AG20443 (cell line): ENCODE measurements around the gene PMF1.
"Not testable (repeated sequence)": the region's sequence is repeated elsewhere in the genome, so short reads cannot be mapped to it uniquely, and the experiment has no call there.

ENCODE experiments used
- DNase-seq: peaks from one replicate; pipeline ENCODE4 v3.0.0; 2012; ENCODE audit warnings: low spot score, mixed read lengths

Gene PMF1, protein sequence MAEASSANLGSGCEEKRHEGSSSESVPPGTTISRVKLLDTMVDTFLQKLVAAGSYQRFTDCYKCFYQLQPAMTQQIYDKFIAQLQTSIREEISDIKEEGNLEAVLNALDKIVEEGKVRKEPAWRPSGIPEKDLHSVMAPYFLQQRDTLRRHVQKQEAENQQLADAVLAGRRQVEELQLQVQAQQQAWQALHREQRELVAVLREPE

DNA sequence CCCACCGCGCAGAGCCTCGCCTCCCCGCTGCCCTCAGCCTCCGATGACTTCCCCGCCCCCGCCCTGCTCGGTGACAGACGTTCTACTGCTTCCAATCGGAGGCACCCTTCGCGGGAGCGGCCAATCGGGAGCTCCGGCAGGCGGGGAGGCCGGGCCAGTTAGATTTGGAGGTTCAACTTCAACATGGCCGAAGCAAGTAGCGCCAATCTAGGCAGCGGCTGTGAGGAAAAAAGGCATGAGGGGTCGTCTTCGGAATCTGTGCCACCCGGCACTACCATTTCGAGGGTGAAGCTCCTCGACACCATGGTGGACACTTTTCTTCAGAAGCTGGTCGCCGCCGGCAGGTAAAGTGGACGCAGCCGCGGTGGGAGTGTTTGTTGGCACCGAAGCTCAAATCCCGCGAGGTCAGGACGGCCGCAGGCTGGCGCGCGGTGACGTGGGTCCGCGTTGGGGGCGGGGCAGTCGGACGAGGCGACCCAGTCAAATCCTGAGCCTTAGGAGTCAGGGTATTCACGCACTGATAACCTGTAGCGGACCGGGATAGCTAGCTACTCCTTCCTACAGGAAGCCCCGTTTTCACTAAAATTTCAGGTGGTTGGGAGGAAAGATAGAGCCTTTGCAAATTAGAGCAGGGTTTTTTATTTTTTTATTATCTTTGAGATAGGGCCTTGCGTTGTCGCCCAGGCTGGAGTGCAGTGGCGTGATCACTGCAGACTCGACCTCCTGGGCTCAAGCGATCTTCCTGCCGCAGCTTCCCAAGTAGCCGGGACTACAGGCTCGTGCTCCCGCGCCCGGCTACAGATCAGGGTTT lies at the start of gene PMF1:
Gene PMF1 (plus strand): TSS at position 175 of the 811 bp plus-strand sequence. CDS start 9 bp downstream, at position 184.
- DNase-seq = peak; percentile 99

DNA sequence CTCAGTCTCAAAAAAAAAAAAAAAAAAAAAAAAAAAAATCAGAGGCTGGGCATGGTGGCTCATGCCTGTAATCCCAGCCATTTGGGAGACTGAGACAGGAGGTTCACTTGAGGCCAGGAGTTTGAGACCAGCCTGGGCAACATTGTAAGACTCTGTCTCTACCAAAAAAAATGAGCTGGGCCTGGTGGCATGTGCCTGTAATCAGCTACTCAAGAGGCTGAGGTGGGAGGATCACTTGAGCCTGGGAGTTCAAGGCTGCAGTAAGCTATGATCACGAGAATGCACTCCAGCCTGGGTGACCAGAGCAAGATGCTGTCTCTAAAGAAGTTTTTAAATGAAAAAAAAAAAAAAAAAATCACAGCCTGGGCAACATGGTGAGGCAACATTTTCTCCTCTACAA lies 49.1 kb upstream of the PMF1 start:
- no peak for DNase-seq

DNA sequence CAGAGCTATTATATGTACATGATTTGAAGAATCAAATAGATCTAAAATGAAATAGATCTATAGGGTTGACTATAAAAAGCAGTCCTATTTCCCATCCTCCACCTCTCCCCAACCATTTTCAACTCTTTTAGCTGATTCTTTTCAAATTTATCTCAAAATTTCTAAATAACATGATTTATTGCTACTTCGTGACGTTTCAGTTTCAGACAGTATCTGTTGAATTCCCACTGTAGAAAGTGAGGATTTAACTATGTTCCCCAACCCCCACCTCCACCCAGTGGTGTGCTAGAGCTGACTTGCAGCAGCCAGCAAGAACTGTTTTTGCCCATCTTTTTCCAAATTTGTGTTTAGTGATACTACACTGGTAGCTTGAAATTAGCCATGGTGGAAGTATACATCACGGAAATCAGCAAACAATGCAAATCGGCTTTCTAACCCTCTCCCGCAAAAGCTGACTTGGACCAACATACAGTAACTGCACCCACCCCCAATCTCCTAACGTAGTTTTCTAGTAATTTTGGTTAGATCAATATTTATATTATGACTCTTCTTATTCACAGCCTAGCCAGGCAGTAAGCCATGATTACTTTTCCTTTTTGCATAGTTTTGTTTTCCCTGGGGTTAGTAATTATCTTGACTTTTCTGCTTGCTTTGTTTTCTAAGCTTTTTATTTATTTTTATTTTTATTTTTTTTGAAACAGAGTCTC lies 48.5 kb upstream of the PMF1 start:
- no peak for DNase-seq

DNA sequence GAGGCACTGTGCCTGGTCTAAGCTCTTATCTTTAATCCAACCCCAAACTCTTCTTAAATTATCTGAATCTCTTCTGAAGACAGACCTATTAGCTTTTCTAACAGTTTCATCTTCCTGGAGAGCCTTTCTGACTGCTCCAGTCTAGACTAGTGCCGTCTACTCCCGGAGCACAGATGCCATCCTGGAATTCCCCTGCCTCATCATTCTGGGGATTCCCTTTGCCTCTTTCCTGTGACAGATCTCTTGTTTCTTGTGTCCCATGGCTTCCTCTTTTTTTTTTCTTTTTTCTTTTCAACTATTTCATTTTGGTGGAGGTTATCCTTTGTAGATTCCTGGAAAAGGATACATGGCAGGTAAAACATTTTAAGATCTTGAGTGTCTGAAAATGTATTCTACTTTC lies 47.7 kb upstream of the PMF1 start:
- DNase-seq = no peak

DNA sequence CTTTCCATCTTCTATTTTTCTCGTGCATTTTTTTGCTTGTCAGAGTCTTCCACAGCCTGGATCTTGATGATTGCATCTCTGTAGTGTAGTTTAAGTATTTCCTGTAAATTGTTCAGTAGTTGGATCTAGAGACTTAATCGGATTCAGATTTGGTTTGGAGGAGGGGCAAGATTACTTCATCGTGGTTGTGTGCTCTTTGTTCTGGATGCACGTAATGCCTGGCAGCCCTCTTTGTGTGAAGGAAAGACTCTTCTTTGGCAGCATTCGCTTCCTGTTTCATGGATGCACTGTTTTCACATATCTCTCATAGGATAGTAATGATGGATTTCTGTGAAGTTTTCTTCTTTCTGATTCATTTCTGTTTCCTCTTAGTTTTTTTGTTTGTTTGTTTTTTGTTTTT lies 45.3 kb upstream of the PMF1 start:
- peak; percentile 13 for DNase-seq

DNA sequence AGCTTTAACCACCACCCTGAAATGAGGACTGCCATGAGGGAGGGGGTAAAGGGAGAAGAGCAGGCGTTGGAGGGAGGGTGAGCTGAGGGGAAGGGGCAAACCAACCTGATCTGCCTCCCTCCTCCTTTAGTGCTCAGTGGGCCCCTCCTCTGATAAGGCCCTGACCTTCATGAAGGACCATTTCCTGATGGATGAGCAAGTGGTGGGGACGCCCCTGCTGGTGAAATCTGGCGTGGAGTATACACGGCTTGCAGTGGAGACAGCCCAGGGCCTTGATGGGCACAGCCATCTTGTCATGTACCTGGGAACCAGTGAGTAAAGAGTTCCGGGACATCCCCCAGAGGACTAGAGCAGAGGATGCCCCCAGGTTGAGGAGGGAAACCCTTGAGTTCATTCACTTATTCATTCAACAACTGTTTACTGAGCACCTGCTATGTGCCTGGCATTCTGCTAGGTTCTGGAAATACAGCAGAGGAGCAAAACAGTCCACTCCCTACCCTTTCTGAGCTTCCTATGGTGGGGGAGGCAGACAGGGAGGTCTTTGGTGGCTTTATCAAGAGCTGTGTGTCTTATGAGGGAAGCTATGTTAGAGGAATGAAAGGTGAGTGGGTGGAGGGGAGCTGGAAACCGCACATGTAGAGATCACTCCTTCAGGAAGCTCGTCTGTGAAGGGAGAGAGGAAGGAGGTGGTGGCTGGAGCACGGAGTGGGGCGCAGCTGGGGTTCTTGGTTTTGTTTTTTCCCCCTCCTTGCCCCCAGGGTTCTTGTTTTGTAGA lies 39.9 kb upstream of the PMF1 start:
- peak; percentile 7 for DNase-seq

DNA sequence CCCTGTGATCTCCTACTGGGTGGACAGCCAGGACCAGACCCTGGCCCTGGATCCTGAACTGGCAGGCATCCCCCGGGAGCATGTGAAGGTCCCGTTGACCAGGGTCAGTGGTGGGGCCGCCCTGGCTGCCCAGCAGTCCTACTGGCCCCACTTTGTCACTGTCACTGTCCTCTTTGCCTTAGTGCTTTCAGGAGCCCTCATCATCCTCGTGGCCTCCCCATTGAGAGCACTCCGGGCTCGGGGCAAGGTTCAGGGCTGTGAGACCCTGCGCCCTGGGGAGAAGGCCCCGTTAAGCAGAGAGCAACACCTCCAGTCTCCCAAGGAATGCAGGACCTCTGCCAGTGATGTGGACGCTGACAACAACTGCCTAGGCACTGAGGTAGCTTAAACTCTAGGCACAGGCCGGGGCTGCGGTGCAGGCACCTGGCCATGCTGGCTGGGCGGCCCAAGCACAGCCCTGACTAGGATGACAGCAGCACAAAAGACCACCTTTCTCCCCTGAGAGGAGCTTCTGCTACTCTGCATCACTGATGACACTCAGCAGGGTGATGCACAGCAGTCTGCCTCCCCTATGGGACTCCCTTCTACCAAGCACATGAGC lies 36.1 kb upstream of the PMF1 start:
- no peak for DNase-seq

DNA sequence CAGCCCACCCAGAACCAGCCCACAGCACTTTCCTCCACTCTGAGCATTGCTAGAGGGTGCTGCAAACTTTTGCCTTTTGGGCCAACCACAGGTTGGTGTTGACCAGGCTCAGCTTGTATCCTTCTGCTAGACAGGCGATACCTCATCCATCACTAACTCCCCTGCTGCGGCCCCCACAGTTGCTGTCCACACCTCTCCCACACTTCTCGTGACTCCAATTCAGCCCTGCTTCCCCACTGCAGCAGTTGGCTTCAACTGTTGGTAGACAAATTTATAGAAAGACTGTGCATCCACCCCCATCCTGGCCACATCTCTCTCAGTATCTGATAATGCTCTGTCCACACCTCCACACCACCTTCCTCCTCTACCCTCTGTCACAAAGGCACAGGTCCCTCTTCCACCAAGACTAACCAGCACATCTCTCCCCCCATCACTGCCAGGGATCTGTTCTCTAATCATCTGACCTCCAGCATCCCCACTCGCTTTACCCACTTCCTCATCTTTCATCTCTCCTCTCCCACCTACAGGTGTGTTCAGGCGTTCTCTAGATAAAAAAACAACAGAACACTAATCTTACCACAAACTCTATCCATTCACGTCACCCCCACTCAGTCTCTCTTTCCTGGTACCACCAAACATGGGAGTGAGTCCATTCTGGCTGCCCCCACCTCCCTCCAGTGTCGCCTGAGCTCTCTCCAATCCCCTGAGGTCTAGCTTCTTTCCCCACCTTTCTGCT lies 34.7 kb upstream of the PMF1 start:
- DNase-seq = no peak

DNA sequence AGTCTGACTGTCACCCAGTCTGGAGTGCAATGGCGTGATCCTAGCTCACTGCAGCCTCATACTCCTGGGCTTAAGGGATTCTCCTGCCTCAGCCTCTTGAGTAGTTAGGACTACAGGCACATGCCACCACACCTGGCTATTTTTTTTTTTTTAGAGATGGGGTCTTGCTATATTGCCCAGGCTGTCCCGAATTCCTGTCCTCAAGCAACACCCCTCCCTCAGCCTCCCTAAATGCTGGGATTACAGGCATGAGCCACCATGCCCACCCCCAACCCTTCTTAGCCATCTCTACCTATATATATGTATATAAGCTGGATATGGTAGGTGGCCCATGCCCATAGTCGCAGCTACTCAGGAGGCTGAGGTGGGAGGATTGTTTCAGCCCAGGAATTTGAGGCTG lies 32.3 kb upstream of the PMF1 start:
- no peak for DNase-seq

DNA sequence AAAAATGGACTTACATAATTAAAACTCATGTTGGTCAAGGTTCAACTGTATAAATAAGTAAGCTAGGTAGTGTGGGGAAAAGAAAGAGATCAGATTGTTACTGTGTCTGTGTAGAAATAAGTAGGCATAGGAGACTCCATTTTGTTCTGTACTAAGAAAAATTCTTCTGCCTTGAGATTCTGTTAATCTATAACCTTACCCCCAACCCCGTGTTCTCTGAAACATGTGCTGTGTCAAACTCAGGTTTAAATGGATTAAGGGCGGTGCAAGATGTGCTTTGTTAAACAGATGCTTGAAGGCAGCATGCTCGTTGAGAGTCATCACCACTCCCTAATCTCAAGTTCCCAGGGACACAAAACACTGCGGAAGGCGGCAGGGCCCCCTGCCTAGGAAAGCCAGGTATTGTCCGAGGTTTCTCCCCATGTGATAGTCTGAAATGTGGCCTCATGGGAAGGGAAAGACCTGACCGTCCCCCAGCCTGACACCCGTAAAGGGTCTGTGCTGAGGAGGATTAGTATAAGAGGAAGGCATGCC lies 31.3 kb upstream of the PMF1 start:
- DNase-seq = not testable (repeated sequence)

DNA sequence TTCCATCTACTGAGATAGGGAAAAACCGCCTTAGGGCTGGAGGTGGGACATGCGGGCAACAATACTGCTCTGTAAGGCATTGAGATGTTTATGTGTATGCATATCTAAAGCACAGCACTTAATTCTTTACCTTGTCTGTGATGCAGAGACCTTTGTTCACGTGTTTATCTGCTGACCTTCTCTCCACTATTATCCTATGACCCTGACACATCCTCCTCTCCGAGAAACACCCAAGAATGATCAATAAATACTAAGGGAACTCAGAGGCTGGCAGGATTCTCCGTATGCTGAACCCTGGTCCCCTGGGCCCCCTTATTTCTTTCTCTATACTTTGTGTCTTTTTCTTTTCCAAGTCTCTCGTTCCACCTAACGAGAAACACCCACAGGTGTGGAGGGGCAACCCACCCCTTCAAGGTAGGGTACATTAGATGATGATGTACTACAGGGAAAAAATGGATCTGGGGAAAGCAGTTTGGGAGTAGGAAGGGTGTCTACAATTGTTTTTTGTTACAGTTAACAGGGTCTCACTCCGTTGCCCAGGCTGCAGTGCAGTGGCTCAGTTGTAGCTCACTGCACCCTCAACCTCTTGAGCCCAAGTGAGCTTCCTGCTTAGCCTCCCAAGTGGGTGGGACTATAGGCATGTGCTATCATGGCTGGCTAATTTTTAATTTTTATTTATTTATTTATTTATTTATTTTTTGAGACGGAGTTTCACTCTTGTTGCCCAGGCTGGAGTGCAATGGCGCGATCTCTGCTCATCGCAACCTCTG lies 30.6 kb upstream of the PMF1 start:
- not testable (repeated sequence) for DNase-seq

DNA sequence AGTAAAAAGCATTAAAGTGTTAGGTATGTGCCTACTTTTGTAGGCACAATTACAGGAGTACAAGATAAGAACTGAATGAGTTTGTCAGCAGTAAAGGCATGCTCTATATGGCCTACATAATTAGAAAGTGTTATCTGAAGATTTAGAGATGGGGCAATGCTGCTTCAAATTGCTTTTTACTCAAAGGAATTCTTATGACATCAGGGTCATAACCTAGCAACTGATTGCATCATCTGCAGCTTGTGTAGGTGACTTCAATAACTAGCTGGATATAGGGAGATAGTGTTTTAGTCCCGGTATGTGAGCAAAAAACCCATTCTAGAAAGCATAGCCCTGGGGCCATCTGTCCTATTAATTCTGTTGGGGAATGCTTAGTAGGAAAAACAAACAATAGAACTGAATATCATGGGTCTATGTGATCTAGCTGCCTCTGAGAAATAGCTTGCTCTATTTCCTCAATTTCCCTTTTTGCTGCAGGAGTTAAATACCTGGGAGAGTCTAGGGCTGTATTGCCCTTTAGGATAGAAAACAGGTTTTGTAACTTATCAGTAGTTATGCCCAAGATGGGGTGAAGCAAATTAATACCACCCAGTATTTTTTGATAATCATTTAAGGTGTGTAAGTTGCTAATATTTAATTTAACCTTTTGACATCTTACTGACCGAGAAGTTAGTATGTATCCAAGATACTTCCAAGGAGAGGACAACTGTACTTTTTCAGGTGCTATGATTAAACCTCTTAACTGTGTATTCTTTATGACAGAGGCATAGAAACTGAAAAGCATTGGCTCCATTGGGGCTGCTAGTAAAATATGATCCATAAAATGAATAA lies 26.2 kb upstream of the PMF1 start:
- not testable (repeated sequence) for DNase-seq

DNA sequence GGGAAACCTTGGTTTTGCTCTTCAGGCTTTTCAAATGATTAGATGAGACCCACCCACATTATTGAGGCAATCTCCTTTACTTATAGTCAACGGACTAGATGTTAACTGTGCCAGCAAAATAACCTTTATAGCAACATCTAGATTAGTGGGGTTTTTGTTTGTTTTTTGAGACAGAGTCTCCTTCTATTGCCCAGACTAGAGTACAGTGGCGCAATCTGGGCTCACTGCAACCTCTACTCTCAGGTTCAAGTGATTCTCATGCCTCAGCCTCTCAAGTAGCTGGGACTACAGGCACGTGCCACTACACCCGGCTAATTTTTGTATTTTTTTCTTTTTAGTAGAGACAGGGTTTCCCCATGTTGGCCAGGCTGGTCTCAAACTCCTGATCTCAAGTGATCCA lies 22.5 kb upstream of the PMF1 start:
- not testable (repeated sequence) for DNase-seq

DNA sequence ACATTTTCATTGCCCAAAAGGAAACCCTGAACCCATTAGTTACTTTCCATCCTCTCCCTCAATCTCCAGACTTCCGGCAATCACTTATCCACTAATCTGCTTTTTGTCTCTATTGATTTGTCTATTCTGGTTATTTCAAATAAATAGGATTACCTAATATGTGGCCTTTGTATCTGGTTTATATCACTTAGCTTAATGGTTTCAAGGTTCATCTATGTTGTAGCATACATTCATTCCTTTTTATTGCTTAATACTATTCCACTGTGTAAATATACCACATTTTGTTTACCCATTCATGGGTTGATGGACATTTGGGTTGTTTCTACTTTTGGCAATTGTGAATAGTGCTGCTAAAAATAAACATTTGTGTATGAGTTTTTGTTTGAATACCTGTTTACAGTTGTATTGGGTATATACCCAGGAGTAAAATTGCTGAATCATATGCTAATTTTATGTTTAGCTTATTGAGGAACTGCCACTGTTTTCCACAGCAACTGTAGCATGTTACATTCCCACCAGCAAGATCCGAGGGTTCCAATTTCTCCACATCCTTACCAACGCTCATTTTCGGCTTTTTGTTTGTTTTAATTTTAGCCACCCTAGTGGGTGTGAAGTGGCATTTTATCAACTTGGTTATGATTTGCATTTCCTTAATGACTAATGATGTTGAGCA lies 21.4 kb upstream of the PMF1 start:
- no peak for DNase-seq

DNA sequence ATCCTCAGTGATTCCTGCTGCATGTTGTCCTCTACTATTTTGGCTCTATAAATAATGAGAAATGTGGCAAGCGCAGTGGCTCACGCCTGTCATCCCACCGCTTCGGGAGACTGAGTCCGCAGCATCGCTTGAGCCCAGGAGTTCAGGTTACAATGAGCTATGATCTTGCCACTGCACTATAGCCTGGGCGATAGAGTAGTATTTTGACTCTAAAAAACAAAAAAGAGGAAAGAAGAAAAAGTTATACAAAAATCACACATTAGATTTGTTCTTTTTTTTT lies 19.7 kb upstream of the PMF1 start:
- no peak for DNase-seq

DNA sequence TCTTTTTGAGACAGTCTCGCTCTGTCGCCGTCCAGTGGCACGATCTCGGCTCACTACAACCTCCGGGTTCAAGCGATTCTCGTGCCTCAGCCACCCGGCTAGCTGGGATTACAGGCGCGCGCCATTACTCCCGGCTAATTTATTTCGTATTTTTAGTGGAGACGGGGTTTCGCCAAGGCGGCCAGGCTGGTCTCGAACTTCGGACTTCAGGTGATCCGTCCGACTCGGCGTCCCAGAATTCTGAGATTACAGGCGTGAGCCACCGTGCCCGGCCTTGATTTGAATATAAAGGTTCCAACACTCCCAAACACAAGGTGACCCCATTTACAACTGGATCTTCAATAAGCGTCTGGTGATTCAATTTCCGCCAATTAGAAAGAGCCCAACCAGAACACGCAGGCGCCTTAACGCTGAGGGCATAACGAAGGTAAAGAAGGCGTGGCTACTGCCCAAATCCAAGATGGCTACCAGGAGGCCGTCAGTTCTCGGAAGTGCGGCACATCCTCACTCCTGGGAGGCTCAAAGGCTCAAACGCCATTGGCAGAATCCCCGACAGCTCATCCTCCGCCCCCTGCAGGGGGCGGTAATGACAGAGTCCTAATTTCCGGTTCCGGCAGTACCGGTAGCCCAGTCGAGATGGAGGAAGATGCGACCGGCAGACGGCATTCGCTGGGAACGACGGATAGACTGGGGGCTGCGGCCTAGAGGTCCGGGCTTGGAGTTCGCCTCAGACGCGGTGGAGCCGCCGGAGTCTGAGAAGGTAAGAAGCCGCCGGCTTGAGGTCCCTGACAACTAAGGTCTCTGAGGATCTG lies 19.1 kb upstream of the PMF1 start, which contains the start of gene SLC25A44:
Gene SLC25A44 (plus strand): TSS at position 617 of the 812 bp plus-strand sequence. CDS start 5,744 bp downstream, outside the sequence.
- peak; percentile 98 for DNase-seq

DNA sequence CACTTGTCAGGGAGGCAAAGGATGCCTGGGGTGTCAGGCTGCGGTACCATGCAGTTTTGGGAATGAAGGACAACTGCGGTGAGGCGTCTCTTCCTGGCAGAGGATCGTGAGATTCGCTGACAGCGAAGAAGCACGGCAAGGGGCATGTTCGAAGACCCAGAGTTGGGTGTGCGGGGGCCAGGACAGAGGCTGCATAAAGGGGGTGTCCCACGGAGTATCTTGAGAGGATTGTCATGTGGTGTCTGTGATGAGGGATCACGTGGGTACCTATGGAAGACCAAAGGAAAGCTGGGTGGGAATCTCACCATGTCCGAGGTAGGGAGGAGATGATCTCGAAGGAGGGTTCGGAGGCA lies 18.5 kb upstream of the PMF1 start:
- DNase-seq = no peak

DNA sequence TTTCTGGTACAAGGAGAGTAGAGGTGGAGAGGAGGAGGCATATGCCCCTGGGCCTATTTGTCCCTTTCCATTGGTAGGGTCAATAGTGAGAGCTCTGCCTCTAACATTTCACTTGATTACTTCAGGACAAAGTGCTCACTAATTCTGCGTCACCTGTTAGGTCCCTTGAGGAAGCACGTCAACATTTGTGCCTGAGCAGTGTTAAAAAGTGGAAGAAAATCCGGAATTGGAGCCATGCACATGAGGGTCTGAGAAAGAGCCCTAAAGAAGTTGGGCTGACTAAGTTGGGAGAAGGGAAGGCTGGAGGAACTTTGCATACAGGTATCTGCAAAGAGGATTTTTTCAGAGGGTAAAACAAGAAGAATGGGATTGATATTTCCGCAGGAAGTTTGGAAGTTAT lies 17.0 kb upstream of the PMF1 start:
- DNase-seq = no peak
